Natural killer cell (primary cell): Measurements from ENCODE around the gene RAI1. TPM values are rescaled to one million over a fixed set of nuclear protein-coding genes. Genes with fewer than 3 reads are reported as not detected.
"Not testable (repeated sequence)": the region's sequence is repeated elsewhere in the genome, so short reads cannot be mapped to it uniquely, and the experiment has no call there.

Source experiments
- ATAC-seq, 3 donors: fragments of 150-1000 bp in 2 of 3; fragments of 200-7000 bp in 1 of 3; cut with Tn5 transposase; 1 replicate in 1 of 3; 2 replicates in 2 of 3; pipeline ENCODE4 v1.10.0; 2021; ENCODE audit warnings: mild to moderate bottlenecking in 2 of 3, moderate library complexity in 2 of 3
- DNase-seq, 2 donors: peaks; one replicate each; pipeline versions ENCODE4 v3.0.0 to v3.0.0-alpha.2; 2013 to 2021; ENCODE audit warnings: mixed read lengths in 1 of 2
- H3K27ac ChIP-seq: one replicate; pipeline ENCODE4 v1.5.1; 2013; ENCODE audit warnings: mild to moderate bottlenecking, low read length
- H3K27me3 ChIP-seq: one replicate; pipeline ENCODE4 v1.6.1; 2013; ENCODE audit warnings: low read length; ENCODE audit not compliant: control insufficient read depth, insufficient read depth
- H3K36me3 ChIP-seq: one replicate; pipeline ENCODE4 v1.6.1; 2013; ENCODE audit warnings: low read length; ENCODE audit not compliant: control insufficient read depth, insufficient read depth
- H3K4me1 ChIP-seq: one replicate; pipeline ENCODE4 v1.6.1; 2013; ENCODE audit warnings: low read length; ENCODE audit not compliant: control insufficient read depth, insufficient read depth
- H3K4me3 ChIP-seq: one replicate; pipeline ENCODE4 v1.5.1; 2013; ENCODE audit warnings: low read length
- H3K9me3 ChIP-seq: one replicate; pipeline ENCODE4 v1.6.1; 2013; ENCODE audit warnings: low read length; ENCODE audit not compliant: control insufficient read depth, insufficient read depth
- H3K27ac Mint-ChIP-seq, 2 donors: one replicate each; pipeline ENCODE4 v1.8.0; 2022; ENCODE audit warnings: mild to moderate bottlenecking in 2 of 2, mixed read lengths in 2 of 2, moderate library complexity in 1 of 2
- H3K27me3 Mint-ChIP-seq, 2 donors: one replicate each; pipeline ENCODE4 v1.8.0; 2022; ENCODE audit warnings: low read depth in 2 of 2, mixed read lengths in 2 of 2
- H3K36me3 Mint-ChIP-seq: one replicate; pipeline ENCODE4 v1.8.0; 2022; ENCODE audit warnings: mixed read lengths
- H3K4me1 Mint-ChIP-seq, 2 donors: one replicate each; pipeline ENCODE4 v1.8.0; 2022; ENCODE audit warnings: mixed read lengths in 2 of 2
- H3K4me3 Mint-ChIP-seq: one replicate; pipeline ENCODE4 v1.8.0; 2022; ENCODE audit warnings: mild to moderate bottlenecking, moderate library complexity, mixed read lengths
- H3K9me3 Mint-ChIP-seq, 2 donors: one replicate each; pipeline ENCODE4 v1.8.0; 2022; ENCODE audit warnings: mixed read lengths in 2 of 2
- WGBS: methylation state at CpG from one replicate; pipeline ENCODE4 v1.1.7; 2013; ENCODE audit warnings: missing lambda C conversion rate; ENCODE audit not compliant: insufficient coverage; 5-methylcytosine and 5-hydroxymethylcytosine counted together
- intact Hi-C: fragments of 100-400 bp; cut with micrococcal nuclease; formaldehyde crosslinking; loops from one replicate; pipeline ENCODE4 v1.14.2; 2022
- total RNA-seq, 4 donors: library from RNA; stranded (reverse); fragments of 120-200 nt in 1 of 4; gene quantifications; one replicate each; pipeline versions ENCODE4 v1.2.3 to v1.2.4, GENCODE V29; 2013 to 2022
- TF ChIP-seq, protein P1 (sequence below): fragments of 200-600 bp; IDR thresholded peaks from one replicate; pipeline ENCODE4 v1.8.0; 2022; ENCODE audit warnings: antibody characterized with exemption

The RAI1 gene
- total RNA-seq, 3 donors from 2014 or later (not counting 1 experiment from before 2014, with no cell fraction given): 39.8 to 55.0 (median 49.4) TPM

DNA sequence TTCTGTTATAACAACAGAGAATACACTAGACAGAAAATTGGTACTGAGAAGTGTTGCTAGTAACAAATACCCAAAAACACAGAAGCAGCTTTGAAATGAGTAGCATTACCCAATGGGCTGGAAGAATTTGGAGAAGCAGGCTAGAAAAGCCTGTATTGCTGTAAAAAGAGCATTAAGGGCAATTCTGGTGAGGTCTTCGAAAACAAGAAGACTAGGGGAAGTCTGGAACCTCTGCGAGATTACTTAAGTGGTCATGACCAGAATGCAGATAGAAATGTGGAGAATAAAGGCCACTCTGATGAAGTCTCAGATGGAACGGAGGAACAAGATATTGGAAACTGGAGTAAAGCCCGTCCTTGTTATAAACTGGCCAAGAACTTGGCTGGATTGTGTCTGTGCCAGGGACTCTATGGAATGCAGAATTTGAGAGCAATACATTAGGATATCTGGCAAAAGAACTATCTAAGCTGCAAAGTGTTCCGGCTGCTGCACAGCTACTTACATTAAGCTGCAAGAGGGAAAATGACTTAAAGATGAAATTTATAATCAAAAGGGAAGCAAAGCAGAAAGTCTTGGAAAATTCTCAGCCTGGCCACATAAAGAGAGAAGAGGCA, 44.9 kb upstream of the RAI1 start:
- no peak overlapping the region for H3K4me3 Mint-ChIP-seq
- WGBS: 94% methylated on average over 5 of the region's 5 CpGs

DNA sequence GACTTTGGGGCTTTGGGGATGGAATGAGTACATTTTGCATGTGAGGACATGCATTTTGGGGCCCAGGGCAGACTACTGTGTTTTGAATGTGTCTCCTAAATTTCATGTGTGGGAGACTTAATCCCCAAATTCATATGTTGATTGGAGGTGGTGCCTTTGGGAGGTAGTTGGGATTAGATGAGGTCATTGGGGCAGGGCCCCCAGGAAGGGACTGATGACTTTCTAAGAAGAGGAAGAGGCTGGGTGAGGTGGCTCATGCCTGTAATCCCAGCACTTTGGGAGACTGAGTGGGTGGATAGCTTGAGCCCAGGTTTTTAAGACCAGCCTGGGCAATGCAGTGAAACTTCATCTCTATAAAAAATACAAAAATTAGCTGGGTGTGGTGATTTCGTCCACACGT, 42.8 kb upstream of the RAI1 start:
- no peaks in the 10 kb centered on the region for H3K9me3 Mint-ChIP-seq
- no peaks in the 10 kb centered on the region for H3K9me3 ChIP-seq
- no peaks in the 10 kb centered on the region for H3K27me3 ChIP-seq
- 91% methylated on average over 2 of the region's 2 CpGs for WGBS
- no peaks in the 10 kb centered on the region for H3K36me3 ChIP-seq
- ATAC-seq (no peak), DNase-seq (no peak)
- peaks cover 0 to 2% of the 10 kb centered on the region in 2 donors for H3K27me3 Mint-ChIP-seq
- no peak overlapping the region for H3K27ac Mint-ChIP-seq
- H3K27ac ChIP-seq: no peak overlapping the region
- peaks cover 13% of the 10 kb centered on the region for H3K4me1 ChIP-seq
- H3K4me3 ChIP-seq: no peak overlapping the region
- intact Hi-C loops: no loop called here
- peaks cover 0 to 9% of the 10 kb centered on the region in 2 donors for H3K4me1 Mint-ChIP-seq
- TF ChIP-seq, protein P1, sequence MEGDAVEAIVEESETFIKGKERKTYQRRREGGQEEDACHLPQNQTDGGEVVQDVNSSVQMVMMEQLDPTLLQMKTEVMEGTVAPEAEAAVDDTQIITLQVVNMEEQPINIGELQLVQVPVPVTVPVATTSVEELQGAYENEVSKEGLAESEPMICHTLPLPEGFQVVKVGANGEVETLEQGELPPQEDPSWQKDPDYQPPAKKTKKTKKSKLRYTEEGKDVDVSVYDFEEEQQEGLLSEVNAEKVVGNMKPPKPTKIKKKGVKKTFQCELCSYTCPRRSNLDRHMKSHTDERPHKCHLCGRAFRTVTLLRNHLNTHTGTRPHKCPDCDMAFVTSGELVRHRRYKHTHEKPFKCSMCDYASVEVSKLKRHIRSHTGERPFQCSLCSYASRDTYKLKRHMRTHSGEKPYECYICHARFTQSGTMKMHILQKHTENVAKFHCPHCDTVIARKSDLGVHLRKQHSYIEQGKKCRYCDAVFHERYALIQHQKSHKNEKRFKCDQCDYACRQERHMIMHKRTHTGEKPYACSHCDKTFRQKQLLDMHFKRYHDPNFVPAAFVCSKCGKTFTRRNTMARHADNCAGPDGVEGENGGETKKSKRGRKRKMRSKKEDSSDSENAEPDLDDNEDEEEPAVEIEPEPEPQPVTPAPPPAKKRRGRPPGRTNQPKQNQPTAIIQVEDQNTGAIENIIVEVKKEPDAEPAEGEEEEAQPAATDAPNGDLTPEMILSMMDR: no peak
- H3K36me3 Mint-ChIP-seq: no peaks in the 10 kb centered on the region
- H3K4me3 Mint-ChIP-seq: no peak overlapping the region

More for the DNA sequence above, 44.9 kb upstream of the RAI1 start:
- peaks cover 10% of the 10 kb centered on the region for H3K4me1 ChIP-seq
- H3K36me3 Mint-ChIP-seq: no peaks in the 10 kb centered on the region
- no peaks in the 10 kb centered on the region for H3K9me3 ChIP-seq
- DNase-seq (no peak), ATAC-seq (no peak)
- no peak overlapping the region for H3K27ac ChIP-seq
- TF ChIP-seq, protein P1: no peak
- no peaks in the 10 kb centered on the region for H3K9me3 Mint-ChIP-seq
- no peak overlapping the region for H3K27ac Mint-ChIP-seq
- peaks cover 0 to 2% of the 10 kb centered on the region in 2 donors for H3K27me3 Mint-ChIP-seq
- H3K27me3 ChIP-seq: no peaks in the 10 kb centered on the region
- H3K4me1 Mint-ChIP-seq: peaks cover 0 to 9% of the 10 kb centered on the region in 2 donors
- no peaks in the 10 kb centered on the region for H3K36me3 ChIP-seq
- intact Hi-C loops: no loop called here
- H3K4me3 ChIP-seq: no peak overlapping the region

DNA sequence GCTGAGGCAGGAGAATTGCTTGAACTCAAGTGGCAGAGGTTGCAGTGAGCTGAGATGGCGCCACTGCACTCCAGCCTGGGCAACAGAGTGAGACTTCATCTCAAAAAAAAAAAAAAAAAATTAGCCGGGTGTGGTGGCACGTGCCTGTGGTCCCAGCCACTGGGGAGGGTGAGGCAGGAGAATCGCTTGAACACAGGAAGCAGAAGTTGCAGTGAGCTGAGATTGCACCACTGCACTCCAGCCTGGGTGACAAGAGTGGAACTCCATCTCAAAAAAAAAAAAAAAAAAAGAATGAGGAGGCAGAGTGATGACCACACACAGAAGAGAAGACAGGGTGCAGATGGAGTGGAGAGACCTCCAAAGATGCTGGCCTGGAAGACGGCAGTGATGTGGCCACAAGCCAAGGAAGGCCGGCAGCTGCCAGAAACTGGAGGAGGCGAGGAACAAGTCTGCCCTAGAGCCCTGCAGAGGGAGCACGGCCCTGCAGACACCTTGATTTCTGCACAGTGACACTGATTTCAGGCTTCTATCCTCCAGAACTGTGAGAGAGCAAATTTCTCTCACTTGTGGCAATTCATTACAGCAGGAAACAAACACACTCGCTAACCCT, 41.5 kb upstream of the RAI1 start:
- H3K27me3 Mint-ChIP-seq, H3K9me3 Mint-ChIP-seq, H3K4me3 ChIP-seq, DNase-seq, H3K36me3 Mint-ChIP-seq, H3K27ac Mint-ChIP-seq, H3K27ac ChIP-seq, H3K36me3 ChIP-seq, H3K4me3 Mint-ChIP-seq, H3K27me3 ChIP-seq, H3K9me3 ChIP-seq, H3K4me1 Mint-ChIP-seq, ATAC-seq: not testable (repeated sequence)
- intact Hi-C loops: loop anchor here (5.0 kb wide), 1 partner anchor 448 kb away; the partner anchor contains the start of gene DRG2
- peaks cover 13% of the 10 kb centered on the region for H3K4me1 ChIP-seq
- WGBS: 59% methylated on average over 9 of the region's 9 CpGs

DNA sequence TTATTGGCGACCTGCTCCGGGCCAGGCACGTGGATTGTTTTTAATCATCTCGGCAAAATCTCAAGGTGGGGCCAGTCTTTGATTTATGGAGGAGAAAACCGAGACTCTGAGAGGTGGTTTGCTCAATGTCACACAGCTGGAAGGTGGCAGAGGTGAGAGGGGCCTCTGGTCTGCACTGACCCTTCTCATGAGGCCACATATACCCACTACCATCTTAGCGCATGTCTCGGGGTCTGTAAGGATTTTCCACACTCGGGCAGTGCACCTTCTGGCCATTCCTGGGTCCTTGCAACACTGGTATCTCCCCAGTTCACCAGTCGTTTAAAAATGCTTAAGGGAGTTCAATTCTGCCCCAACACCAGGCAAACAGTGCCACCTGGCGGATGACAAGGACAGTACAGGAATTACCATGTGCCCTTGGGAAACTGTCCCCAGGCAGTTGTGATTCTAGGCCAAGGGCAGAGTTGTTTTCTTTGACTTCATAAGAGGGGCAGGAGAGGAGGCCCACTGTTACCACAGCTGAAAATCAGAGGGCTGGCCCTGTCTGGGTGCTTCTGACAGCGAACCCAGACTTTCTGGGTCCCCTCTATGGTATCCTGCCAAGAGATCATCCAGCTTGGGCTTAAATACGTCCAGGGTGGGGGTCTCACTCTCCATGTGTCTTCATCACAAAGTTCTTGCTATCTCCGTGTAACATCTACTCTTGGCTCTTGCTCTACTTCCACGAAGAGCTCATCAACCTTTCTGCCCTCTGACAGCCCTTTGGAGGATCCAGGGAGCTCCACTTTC, 39.4 kb upstream of the RAI1 start:
- no peaks in the 10 kb centered on the region for H3K9me3 ChIP-seq
- Mint-ChIP-seq H3K36me3 (no peaks in the 10 kb centered on the region), H3K27me3 (peaks cover 0 to 6% of the 10 kb centered on the region in 2 donors), H3K27ac (no peak overlapping the region), H3K9me3 (no peaks in the 10 kb centered on the region), H3K4me1 (peaks cover 0 to 9% of the 10 kb centered on the region in 2 donors), H3K4me3 (no peak overlapping the region)
- peak; percentile 74 to 92 for DNase-seq
- no peaks in the 10 kb centered on the region for H3K27me3 ChIP-seq
- H3K27ac ChIP-seq: no peak overlapping the region
- 39% methylated on average over 14 of the region's 14 CpGs for WGBS
- peaks cover 13% of the 10 kb centered on the region for H3K4me1 ChIP-seq
- ATAC-seq: peak; percentile 87 to 98 (median 97)
- TF ChIP-seq, protein P1: peak; percentile 78
- no peaks in the 10 kb centered on the region for H3K36me3 ChIP-seq
- intact Hi-C loops: loop anchor here (1.0 to 5.0 kb wide), 3 partner anchors 145 to 445 kb away; partner anchors contain the start of gene DRG2
- no peak overlapping the region for H3K4me3 ChIP-seq

DNA sequence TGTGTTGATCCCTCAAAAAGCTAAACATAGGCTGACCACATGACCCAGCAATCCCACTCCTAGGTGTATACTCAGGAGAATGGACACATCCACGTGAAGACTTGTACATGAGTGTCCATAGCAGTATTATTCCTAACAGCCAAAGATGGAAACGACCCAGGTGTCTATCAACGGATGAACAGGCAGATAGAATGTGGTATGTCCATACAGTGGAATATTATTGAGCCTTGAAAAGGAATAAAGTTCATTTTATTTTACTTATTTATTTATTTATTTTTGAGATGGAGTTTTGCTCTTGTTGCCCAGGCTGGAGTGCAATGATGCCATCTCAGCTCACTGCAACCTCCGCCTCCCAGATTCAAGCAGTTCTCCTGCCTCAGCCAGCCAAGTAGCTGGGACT, 36.1 kb upstream of the RAI1 start:
- ATAC-seq, H3K27ac ChIP-seq, H3K27me3 ChIP-seq, H3K4me3 Mint-ChIP-seq, H3K36me3 Mint-ChIP-seq, H3K4me1 ChIP-seq, H3K4me1 Mint-ChIP-seq, DNase-seq, H3K4me3 ChIP-seq, H3K9me3 Mint-ChIP-seq, H3K36me3 ChIP-seq, intact Hi-C loops, H3K27ac Mint-ChIP-seq, H3K27me3 Mint-ChIP-seq, H3K9me3 ChIP-seq: not testable (repeated sequence)
- WGBS: 81% methylated on average over 4 of the region's 4 CpGs
